Mesothelial cell of epicardium (in vitro differentiated cells): ENCODE data around the gene SLC39A12. TPM values are rescaled to one million over a fixed set of nuclear protein-coding genes. Genes with fewer than 3 reads are reported as not detected.

Experiments
- DNase-seq, 2 experiments: peaks; one replicate each; pipeline ENCODE4 v3.0.0; 2021; ENCODE audit warnings: low spot score in 2 of 2; ENCODE audit not compliant: unreplicated experiment in 2 of 2
- H3K27ac Mint-ChIP-seq: 2 replicates; pipeline ENCODE4 v1.8.0; 2021; ENCODE audit warnings: mixed read lengths
- H3K27me3 Mint-ChIP-seq: 2 replicates; pipeline ENCODE4 v1.8.0; 2021; ENCODE audit warnings: low read depth, mixed read lengths
- H3K36me3 Mint-ChIP-seq: 2 replicates; pipeline ENCODE4 v1.8.0; 2021; ENCODE audit warnings: mixed read lengths
- H3K4me1 Mint-ChIP-seq: 2 replicates; pipeline ENCODE4 v1.8.0; 2021; ENCODE audit warnings: mixed read lengths
- H3K4me3 Mint-ChIP-seq: 2 replicates; pipeline ENCODE4 v1.8.0; 2021; ENCODE audit warnings: mild to moderate bottlenecking, moderate library complexity, mixed read lengths
- H3K9me3 Mint-ChIP-seq: 2 replicates; pipeline ENCODE4 v1.8.0; 2021; ENCODE audit warnings: mixed read lengths
- CTCF ChIP-seq: fragments of 200-600 bp; sonication (generic); IDR thresholded peaks from one replicate; pipeline ENCODE4 v1.5.0; 2021; ENCODE audit warnings: antibody characterized with exemption; ENCODE audit not compliant: unreplicated experiment
- total RNA-seq: library from RNA; stranded (reverse); gene quantifications from 3 replicates; pipeline ENCODE4 v1.2.1, GENCODE V29; 2021

The SLC39A12 gene
- total RNA-seq, 1 donor from 2014 or later: not detected

GRCh38 chr10:18068401-18068800, 116.7 kb downstream of the SLC39A12 start:
- H3K27me3 Mint-ChIP-seq: peaks cover 60% of the 10 kb centered on the region
- no peaks in the 10 kb centered on the region for H3K36me3 Mint-ChIP-seq
- no peak overlapping the region for H3K27ac Mint-ChIP-seq
- H3K4me3 Mint-ChIP-seq: no peak overlapping the region
- H3K9me3 Mint-ChIP-seq: peaks cover 12% of the 10 kb centered on the region
- H3K4me1 Mint-ChIP-seq: no peaks in the 10 kb centered on the region
- DNase-seq: no peak
- TF ChIP-seq CTCF: no peak

GRCh38 chr10:18071591-18071990, 119.9 kb downstream of the SLC39A12 start:
- no peak for DNase-seq
- peaks cover 11% of the 10 kb centered on the region for H3K9me3 Mint-ChIP-seq
- H3K4me3 Mint-ChIP-seq: no peak overlapping the region
- no peak overlapping the region for H3K27ac Mint-ChIP-seq
- H3K36me3 Mint-ChIP-seq: no peaks in the 10 kb centered on the region
- H3K4me1 Mint-ChIP-seq: no peaks in the 10 kb centered on the region
- H3K27me3 Mint-ChIP-seq: peaks cover 64% of the 10 kb centered on the region
- no peak for TF ChIP-seq CTCF

GRCh38 chr10:18073314-18073713, 121.6 kb downstream of the SLC39A12 start:
- H3K4me3 Mint-ChIP-seq: no peak overlapping the region
- H3K4me1 Mint-ChIP-seq: no peaks in the 10 kb centered on the region
- peaks cover 64% of the 10 kb centered on the region for H3K27me3 Mint-ChIP-seq
- no peak for TF ChIP-seq CTCF
- H3K27ac Mint-ChIP-seq: no peak overlapping the region
- peaks cover 11% of the 10 kb centered on the region for H3K9me3 Mint-ChIP-seq
- H3K36me3 Mint-ChIP-seq: no peaks in the 10 kb centered on the region
- no peak for DNase-seq

GRCh38 chr10:18075881-18076280, 124.2 kb downstream of the SLC39A12 start:
- peaks cover 65% of the 10 kb centered on the region for H3K27me3 Mint-ChIP-seq
- no peak overlapping the region for H3K4me3 Mint-ChIP-seq
- H3K9me3 Mint-ChIP-seq: peaks cover 5% of the 10 kb centered on the region
- H3K4me1 Mint-ChIP-seq: no peaks in the 10 kb centered on the region
- no peak for TF ChIP-seq CTCF
- H3K36me3 Mint-ChIP-seq: no peaks in the 10 kb centered on the region
- H3K27ac Mint-ChIP-seq: no peak overlapping the region
- no peak for DNase-seq

GRCh38 chr10:18079665-18080295, 128.1 kb downstream of the SLC39A12 start:
- Mint-ChIP-seq H3K36me3 (no peaks in the 10 kb centered on the region), H3K9me3 (peaks cover under 1% of the 10 kb centered on the region), H3K4me3 (no peak overlapping the region), H3K27ac (no peak overlapping the region), H3K27me3 (peaks cover 78% of the 10 kb centered on the region), H3K4me1 (peaks cover 2% of the 10 kb centered on the region)
- no peak for DNase-seq
- no peak for TF ChIP-seq CTCF

GRCh38 chr10:18082381-18082780, 130.7 kb downstream of the SLC39A12 start:
- no peak overlapping the region for H3K4me3 Mint-ChIP-seq
- H3K27ac Mint-ChIP-seq: no peak overlapping the region
- no peak for DNase-seq
- H3K27me3 Mint-ChIP-seq: peaks cover 65% of the 10 kb centered on the region
- no peaks in the 10 kb centered on the region for H3K36me3 Mint-ChIP-seq
- H3K4me1 Mint-ChIP-seq: peaks cover 2% of the 10 kb centered on the region
- TF ChIP-seq CTCF: no peak
- H3K9me3 Mint-ChIP-seq: no peaks in the 10 kb centered on the region
